ENCODE results near the gene EHMT1. TPM values are rescaled to one million over a fixed set of nuclear protein-coding genes. Genes with fewer than 3 reads are reported as not detected.
A peak's percentile ranks its signal among the peaks of the same experiment; 100 is the strongest.

EHMT1 gene
- total RNA-seq, 1 donor from 2014 or later: 159 TPM

DNA sequence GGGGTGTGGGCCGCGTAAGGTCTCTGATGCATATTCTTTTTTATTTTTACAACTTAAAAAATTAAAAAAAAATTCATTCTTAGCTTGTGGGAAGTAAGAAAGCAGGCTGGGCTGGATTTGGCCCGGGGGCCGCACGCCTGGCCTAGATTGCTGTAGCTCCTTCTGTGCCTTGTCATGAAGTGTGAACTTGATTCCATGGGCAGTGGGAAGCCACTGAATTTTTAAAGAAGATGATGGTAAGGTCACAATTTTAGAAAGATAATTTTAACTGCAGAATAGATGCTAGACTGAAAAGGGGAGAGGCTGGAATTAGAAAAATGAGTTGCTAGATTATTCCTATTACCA is 56.1 kb downstream of the EHMT1 start:
- Mint-ChIP-seq H3K27ac (no peak overlapping the region), H3K36me3 (ENCODE audit: insufficient read depth) (peaks cover 7% of the 10 kb centered on the region), H3K27me3 (no peaks in the 10 kb centered on the region), H3K4me3 (ENCODE audit: low read depth) (no peak overlapping the region), H3K9me3 (ENCODE audit: low read depth) (no peaks in the 10 kb centered on the region), H3K4me1 (ENCODE audit: low read depth) (peaks cover 26% of the 10 kb centered on the region)
- TF ChIP-seq, protein P1, sequence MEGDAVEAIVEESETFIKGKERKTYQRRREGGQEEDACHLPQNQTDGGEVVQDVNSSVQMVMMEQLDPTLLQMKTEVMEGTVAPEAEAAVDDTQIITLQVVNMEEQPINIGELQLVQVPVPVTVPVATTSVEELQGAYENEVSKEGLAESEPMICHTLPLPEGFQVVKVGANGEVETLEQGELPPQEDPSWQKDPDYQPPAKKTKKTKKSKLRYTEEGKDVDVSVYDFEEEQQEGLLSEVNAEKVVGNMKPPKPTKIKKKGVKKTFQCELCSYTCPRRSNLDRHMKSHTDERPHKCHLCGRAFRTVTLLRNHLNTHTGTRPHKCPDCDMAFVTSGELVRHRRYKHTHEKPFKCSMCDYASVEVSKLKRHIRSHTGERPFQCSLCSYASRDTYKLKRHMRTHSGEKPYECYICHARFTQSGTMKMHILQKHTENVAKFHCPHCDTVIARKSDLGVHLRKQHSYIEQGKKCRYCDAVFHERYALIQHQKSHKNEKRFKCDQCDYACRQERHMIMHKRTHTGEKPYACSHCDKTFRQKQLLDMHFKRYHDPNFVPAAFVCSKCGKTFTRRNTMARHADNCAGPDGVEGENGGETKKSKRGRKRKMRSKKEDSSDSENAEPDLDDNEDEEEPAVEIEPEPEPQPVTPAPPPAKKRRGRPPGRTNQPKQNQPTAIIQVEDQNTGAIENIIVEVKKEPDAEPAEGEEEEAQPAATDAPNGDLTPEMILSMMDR (IDR thresholded peaks at IDR 0.05; ENCODE audit: unreplicated experiment): no peak
- no peak for DNase-seq (ENCODE audit: low spot score, unreplicated experiment)

DNA sequence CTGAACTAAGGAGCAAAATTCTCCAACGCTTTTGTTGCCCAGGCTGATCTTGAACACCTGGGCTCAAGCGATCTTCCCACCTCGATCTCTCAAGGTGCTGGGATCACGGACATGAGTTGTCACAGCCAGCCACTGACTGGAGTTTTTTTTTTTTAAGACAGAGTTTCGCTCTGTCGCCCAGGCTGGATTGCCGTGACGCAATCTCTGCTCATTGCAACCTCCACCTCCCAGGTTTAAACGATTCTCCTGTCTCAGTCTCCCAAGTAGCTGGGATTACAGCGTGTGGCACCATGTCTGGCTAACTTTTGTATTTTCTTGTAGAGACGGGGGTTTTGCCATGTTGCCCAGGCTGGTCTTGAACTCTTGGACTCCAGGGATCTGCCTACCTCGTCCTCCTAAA is 58.2 kb downstream of the EHMT1 start:
- Mint-ChIP-seq H3K36me3 (ENCODE audit: insufficient read depth) (peaks cover 5% of the 10 kb centered on the region), H3K4me3 (ENCODE audit: low read depth) (no peak overlapping the region), H3K4me1 (ENCODE audit: low read depth) (peaks cover 29% of the 10 kb centered on the region), H3K27ac (no peak overlapping the region), H3K27me3 (no peaks in the 10 kb centered on the region), H3K9me3 (ENCODE audit: low read depth) (no peaks in the 10 kb centered on the region)
- TF ChIP-seq, protein P1 (IDR thresholded peaks at IDR 0.05; ENCODE audit: unreplicated experiment): no peak
- no peak for DNase-seq (ENCODE audit: low spot score, unreplicated experiment)

DNA sequence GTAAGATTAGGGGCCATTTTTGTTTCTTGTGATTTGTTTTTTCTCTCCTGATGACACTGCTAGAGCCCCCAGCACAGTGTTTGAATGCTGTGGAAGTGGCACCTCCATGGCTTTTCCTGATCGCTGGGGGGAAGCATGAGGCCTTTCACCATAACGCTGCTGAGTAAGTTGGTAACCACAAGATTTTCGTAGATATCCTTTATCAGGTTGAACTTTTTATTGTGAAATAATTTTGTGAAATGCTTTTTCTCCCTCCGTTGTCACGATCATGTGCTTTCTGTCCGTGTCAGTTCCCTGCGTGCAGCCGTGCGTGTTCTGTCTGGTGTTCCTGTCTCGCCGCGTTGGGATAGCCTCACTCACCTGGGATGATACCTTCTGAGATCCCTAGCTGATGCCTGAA is 59.4 kb downstream of the EHMT1 start:
- Mint-ChIP-seq H3K4me1 (ENCODE audit: low read depth) (peaks cover 35% of the 10 kb centered on the region), H3K4me3 (ENCODE audit: low read depth) (no peak overlapping the region), H3K27ac (no peak overlapping the region), H3K9me3 (ENCODE audit: low read depth) (no peaks in the 10 kb centered on the region), H3K27me3 (no peaks in the 10 kb centered on the region), H3K36me3 (ENCODE audit: insufficient read depth) (peaks cover 5% of the 10 kb centered on the region)
- TF ChIP-seq, protein P1 (IDR thresholded peaks at IDR 0.05; ENCODE audit: unreplicated experiment): no peak
- no peak for DNase-seq (ENCODE audit: low spot score, unreplicated experiment)

DNA sequence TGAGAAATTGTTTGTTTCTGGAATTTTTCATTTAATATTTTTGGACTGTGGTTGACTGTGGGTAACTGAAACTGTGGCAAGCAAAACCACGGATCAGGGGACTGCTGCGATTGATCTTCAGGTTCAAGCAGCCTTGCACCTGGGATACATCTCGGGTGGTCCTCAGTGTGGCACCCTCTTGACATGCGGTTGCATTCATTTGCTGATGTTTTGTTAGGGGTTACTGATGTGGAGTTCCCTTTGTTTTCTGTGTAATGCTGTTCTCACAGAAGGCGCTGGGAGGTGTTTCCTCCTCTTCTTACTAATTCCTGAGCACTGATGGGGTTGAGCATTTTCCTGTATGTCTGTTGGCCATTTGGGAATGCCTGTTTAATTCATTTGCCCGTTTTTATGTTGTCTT is 60.4 kb downstream of the EHMT1 start:
- TF ChIP-seq, protein P1 (IDR thresholded peaks at IDR 0.05; ENCODE audit: unreplicated experiment): no peak
- H3K4me1 Mint-ChIP-seq (ENCODE audit: low read depth): peaks cover 35% of the 10 kb centered on the region
- H3K36me3 Mint-ChIP-seq (ENCODE audit: insufficient read depth): peaks cover 5% of the 10 kb centered on the region
- H3K27me3 Mint-ChIP-seq: no peaks in the 10 kb centered on the region
- no peak overlapping the region for H3K4me3 Mint-ChIP-seq (ENCODE audit: low read depth)
- H3K9me3 Mint-ChIP-seq (ENCODE audit: low read depth): no peaks in the 10 kb centered on the region
- H3K27ac Mint-ChIP-seq: peak overlapping the region; percentile 18
- no peak for DNase-seq (ENCODE audit: low spot score, unreplicated experiment)

DNA sequence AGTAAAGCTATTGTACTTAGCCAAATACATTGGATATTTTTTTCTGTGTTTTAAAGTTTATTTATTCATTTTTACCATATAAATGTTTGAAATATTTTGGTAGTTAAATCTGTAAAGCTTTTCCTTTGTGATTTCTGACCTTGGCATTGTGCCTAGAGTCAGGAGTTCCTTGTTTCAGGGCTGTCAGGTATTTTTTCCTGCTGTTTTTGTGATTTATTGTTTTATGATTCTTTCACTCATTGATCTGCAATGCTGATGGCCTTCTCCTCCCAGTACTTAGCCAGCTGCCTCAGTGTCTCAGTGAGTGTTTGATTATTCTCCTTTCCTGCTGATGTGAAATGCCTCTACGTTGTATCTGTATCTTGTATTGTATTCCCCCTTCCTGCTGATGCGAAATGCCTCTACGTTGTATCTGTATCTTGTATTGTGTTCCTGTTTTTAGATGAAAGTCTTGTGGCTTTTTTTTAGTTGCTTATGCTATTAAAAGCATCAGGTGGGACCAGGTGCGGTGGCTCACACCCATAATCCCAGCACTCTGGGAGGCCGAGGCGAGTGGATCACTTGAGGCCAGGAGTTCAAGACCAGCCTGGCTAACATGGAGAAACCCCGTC is 61.0 kb downstream of the EHMT1 start:
- no peak for DNase-seq (ENCODE audit: low spot score, unreplicated experiment)
- TF ChIP-seq, protein P1 (IDR thresholded peaks at IDR 0.05; ENCODE audit: unreplicated experiment): no peak
- Mint-ChIP-seq H3K27me3 (no peaks in the 10 kb centered on the region), H3K4me1 (ENCODE audit: low read depth) (peaks cover 32% of the 10 kb centered on the region), H3K27ac (peak overlapping the region; percentile 88), H3K4me3 (ENCODE audit: low read depth) (no peak overlapping the region), H3K36me3 (ENCODE audit: insufficient read depth) (peaks cover 5% of the 10 kb centered on the region), H3K9me3 (ENCODE audit: low read depth) (no peaks in the 10 kb centered on the region)
